GM18502 (cell line): ENCODE measurements around the gene DBN1.
"Not testable (repeated sequence)": the region's sequence is repeated elsewhere in the genome, so short reads cannot be mapped to it uniquely, and the experiment has no call there.

Source experiments
- ATAC-seq: cut with Tn5 transposase; IDR thresholded peaks from one replicate; pipeline ENCODE4 v1.9.1; 2021; ENCODE audit warnings: mild to moderate bottlenecking; ENCODE audit not compliant: unreplicated experiment, poor library complexity

DBN1 gene

GRCh38 chr5:177432143-177432838 lies 41.1 kb downstream of the DBN1 start:
- no peak for ATAC-seq

GRCh38 chr5:177431317-177432142 lies 41.9 kb downstream of the DBN1 start:
- ATAC-seq, result peak; percentile 60

- no peak for ATAC-seq
Observed at GRCh38 chr5:177430972-177431316, 42.5 kb downstream of the DBN1 start.

DNA sequence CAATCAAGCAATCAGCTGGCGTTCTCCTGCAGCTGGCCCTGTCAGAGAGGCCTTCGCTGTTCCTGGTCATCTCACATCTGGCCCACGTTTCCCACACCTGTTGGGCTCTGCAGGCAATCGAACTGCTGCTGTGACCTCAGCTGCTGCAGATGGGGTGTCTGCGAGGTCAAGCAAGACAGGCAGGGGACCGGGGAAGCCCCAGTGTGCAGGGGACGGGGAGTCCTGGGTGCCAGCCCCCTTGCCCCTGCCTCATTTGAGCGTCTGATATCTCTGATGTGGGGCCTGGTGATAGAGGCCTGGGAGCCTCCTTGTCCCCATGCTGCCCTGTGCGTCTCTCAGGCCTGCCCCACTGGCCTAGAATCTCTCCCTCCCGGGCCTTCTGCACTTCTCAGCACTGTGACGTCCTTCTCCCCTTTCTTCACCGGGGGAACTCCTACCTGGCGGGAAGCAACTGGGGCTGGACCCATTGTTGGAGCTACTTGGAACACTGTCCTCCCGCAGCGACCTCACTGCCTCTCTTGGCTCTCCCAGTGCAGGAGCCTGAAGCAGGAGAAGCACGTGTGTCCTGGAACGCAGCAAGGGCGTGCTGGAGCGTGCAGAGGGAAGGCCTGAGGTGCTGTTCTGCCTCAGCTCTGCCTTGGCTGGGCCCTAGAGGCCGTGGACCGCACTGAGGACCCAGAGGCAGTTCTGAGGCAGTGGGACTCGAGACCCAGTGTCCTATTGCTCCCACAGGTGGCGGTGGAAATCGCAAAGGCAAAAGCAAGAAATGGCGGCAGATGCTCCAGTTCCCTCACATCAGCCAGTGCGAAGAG lies 43.1 kb downstream of the DBN1 start:
- ATAC-seq, result no peak

- ATAC-seq, result no peak
Observed at GRCh38 chr5:177429248-177430040, 44.0 kb downstream of the DBN1 start.

DNA sequence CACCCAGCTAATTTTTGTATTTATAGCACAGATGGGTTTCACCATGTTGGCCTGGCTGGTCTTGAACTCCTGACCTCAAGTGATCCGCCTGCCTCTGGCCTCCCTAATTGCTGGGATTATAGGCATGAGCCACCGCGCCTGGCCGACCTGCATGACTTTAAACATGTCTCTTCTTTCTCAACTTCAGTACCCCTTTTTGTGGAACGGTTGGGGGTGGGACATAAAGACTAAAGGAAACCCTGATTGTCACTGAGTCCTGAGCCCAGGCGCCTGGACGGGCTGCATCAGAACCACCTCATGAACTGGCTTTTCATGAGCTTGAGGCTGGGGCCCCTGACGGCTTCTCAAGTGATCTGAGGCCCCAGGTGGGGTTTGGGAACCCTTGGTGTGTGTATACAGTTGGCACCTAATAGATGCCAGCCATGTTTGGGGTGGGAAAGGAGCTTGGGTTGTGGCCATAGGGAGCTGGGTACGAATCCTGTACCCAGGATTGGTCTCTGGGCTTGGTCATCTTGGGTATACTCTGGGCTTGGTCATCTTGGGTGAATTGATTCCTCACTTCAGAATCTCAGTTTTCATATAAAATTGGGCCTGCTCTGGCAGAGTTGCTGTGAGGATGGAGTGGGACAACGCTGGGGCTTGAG lies 44.7 kb downstream of the DBN1 start:
- no peak for ATAC-seq

DNA sequence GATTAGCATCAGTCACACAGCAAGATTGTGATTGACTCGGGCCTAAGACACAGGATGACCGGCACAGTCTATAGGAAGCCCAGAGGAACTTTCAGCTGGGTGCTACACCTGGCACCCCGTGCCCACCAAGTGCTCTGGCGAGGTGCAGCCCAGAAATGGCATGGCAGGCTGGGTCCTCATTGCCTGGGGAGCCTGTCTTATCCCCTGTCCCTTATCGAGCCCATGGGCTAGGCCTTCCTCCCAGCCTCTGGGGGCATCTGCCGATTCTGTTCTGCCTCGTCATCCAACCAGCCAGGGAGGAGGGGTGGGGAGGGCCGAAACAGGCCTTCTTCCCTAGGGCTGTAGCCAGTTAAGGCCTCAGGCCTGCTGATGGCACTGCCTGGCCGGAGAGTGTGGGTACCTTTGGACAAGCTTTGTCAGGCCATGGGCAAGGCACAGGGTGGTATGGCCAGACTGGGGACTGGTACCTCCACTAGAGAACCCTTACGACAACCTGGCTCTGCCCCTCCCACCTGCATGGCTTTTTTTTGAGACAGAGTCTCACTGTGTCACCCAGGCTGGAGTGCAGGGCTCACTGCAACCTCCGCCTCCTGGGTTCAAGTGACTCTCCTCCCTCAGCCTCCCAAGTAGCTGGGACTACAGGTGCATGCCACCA lies 45.4 kb downstream of the DBN1 start:
- no peak for ATAC-seq

DNA sequence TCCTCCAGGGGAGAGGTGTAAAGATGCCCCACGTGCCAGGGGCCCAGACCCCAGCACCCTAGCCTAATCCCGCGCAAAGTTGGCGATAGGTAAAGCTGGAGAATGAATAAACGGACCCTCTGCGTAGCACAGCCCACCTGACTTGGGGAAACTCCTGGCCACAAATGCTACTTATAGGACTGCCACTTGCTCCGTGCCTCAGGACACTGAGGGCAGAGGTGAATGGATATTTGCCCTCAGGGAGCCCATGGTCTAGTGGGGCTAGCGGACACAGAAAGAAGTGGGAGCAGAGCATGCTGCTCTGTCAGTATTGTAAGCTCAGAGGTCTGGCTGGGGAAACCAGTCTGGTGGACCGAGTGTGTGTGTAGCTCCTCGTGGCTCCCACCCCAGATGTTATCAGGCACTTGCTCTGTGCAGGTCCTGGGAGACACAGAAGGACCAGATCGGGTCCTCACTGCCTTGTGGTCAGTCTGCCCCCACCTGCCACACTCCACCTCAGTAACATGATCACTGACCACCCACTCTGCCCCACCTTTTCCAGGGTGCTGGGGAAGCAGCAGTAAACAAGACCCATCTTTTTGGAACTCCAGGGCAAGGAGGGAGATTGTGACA lies 46.1 kb downstream of the DBN1 start:
- ATAC-seq, result no peak

DNA sequence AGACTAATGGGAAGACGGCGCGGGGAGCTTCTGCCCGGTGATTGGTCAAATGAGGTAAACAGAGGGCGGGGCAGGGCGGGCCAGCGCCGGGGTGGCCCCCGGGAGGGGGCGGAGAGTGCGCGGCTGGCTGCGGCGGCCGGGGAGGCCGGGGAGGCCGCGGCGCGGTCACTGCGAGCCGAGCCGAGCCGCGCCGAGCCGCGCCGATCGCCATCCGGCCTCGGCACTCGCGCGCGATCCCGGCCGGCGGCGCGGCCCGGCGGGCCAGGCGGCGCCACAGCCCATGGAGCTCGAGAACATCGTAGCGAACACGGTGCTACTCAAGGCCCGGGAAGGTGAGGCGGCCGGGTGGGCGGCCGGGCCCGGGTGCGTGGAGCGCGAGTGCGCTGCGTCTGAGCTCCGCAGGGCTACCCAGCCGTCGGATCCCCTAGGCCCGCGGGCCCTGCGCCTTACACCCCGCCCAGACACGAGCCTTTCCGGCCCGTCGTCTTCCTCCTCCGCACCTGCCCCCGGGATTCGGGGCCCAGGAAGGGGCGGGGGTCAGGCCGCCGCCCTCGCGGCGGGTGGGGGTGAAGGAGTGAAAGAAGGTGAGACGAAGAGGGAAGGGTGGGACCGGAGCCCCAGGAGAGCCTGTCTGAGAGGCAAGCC lies 46.7 kb downstream of the DBN1 start, which contains the start of gene GRK6:
Gene GRK6 (plus strand): TSS at position 111 of the 645 bp plus-strand sequence. CDS start 170 bp downstream, at position 281.
- peak; percentile 10 for ATAC-seq

GRCh38 chr5:177425801-177426565 lies 47.5 kb downstream of the DBN1 start:
- peak; percentile 78 for ATAC-seq

DNA sequence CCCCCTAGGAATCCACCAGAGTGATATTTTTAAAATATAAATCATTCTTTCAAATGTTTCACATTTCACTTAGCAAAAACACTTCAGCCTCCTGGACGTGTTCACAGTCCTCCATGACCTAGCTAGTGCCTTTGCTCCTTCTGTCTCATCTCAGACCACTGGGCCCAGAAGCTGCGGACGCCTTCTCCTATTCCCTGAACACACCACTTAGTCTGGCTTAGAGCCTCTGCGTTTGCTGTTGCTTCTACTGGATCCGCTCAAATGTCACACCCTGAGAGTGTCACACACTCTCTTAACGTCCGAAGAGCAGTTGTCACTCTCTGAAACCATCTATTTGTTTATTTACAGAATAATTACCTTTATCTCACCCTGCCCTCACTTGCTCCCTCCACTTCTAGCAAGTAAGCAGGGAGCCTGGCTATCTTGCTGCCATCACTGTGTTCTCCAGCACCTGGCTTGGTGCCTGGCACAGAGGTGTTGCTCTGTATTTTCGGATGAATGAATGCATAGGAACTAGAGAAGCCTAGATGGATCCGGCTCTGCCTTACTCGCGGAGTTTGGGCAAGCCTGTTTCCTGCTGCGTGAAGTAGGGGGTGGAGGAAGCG lies 48.1 kb downstream of the DBN1 start:
- no peak for ATAC-seq

DNA sequence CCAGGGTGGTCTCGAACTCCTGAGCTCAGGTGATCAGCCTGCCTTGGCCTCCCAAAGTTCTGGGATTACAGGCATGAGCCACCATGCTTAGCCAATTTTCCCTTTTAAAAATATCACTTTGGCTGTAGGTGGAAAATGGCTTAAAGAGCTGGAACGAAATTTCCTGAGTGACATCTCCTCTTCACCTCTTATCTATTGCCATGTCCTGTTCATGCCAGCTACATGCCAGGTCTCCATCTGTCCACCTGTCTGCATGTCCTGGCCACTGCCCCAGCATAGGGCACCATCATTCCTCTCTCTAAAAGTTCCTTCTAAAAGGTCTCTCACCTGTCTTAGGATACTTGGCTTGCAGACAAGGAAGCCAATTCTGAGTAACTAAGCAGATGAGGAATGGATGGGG lies 49.8 kb downstream of the DBN1 start:
- ATAC-seq, result no peak

DNA sequence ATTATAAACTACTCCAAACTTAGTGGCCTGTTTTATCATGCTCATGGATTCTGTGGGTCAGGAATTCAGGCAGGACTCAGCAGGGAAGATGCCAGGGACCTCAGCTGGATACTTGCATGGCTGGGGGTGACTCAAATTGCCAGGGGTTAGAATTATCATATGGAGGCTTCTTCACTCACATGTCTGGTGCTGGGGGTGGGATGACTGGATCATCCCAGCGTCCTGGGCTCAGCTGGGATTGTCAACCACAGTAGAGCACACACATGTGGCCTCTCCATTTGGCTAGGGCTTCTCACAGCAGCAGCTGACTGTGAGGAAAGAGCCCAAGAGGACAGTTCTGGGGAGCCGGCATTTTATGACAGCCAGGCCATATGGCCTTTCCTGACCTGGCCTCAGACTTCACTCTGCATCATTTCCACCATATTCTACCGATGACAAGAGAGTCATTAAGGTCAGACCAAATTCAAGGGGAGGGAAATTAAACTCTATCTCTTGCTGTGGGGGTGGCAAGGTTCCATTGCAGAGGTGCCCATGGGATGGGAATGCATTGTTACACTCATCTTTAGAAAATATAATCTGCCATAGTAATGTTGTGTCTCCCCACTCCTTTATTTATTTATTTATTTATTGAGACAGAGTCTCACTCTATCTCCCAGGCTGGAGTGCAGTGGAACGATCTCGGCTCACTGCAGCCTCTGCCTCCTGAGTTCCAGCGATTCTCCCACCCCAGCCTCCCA lies 52.2 kb downstream of the DBN1 start:
- no peak for ATAC-seq

DNA sequence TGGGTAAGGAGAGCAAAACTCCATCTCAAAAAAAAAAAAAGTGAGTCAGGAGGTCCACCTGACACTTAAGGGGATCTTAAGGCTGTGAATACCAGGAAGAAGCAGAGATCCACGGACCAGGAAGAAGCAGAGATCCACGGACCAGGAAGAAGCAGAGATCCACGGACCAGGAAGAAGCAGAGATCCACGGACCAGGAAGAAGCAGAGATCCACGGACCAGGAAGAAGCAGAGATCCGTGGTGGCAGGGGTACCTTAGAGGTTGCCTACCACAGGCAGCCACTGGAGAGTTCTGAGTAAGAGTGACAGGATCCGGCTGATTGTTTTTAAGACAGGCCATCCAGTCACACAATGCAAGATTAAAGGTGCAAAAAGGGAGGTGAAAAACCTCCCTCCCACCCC lies 53.0 kb downstream of the DBN1 start:
- ATAC-seq, result not testable (repeated sequence)

- ATAC-seq, result no peak
Observed at GRCh38 chr5:177419046-177419445, 54.4 kb downstream of the DBN1 start.

DNA sequence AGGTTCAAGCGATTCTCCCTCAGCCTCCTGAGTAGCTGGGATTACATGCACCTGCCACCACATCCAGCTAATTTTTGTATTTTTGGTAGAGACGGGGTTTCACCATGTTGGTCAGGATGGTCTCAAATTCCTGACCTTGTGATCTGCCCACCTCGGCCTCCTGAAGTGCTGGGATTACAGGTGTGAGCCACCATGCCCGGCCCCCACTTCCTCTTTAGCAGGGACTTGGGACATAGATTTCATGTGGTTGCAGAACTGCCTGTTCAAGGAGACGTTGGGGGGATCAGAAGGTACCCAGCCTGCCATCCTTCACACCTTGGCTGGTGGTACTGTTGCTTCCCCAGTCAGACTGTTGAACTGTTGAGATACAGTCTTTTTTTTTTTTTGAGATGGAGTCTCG lies 56.4 kb downstream of the DBN1 start:
- ATAC-seq, result not testable (repeated sequence)
